HG02870 (cell line): Measurements from ENCODE around the gene IRF2BPL.
"Not testable (repeated sequence)": the region's sequence is repeated elsewhere in the genome, so short reads cannot be mapped to it uniquely, and the experiment has no call there.

ENCODE experiments used
- ATAC-seq: cut with Tn5 transposase; IDR thresholded peaks from one replicate; pipeline ENCODE4 v1.9.1; 2021; ENCODE audit warnings: mild to moderate bottlenecking, moderate library complexity; ENCODE audit not compliant: unreplicated experiment

Gene IRF2BPL

DNA sequence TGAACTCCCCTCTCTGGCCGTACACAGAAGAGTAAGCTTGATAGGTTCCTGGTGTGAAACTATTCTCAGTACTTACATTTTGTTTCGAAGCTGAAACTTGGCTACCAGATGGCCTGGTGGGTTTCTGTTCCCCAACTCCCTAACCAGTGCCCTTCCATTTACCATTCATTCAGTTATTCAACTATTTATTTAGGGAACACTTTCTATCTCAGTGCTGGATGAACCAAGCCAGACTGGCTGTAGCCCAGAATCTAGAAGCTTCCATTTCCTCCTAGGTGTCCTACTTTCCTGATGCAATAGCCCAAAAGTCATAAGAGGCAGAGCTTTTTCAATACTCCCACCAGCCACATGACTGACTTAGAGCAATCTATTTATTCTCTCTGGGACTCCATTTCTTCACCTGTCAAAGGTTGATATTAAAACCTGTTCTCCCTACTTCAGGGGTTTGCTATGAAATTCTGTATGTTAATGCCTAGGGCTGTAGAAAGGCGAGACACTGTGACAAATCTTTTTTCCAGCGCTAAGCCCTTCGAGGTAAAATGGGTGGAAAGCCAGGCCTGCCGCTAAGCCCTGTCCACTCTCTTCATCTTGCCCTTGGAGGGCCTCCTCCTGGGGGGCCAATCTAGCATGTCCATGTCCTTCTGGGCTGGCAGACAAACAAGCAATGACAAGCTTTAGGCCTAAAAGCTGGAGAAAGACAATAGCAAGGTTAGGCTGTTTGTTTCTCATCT, 8.1 kb upstream of the IRF2BPL start:
- ATAC-seq, result no peak

DNA sequence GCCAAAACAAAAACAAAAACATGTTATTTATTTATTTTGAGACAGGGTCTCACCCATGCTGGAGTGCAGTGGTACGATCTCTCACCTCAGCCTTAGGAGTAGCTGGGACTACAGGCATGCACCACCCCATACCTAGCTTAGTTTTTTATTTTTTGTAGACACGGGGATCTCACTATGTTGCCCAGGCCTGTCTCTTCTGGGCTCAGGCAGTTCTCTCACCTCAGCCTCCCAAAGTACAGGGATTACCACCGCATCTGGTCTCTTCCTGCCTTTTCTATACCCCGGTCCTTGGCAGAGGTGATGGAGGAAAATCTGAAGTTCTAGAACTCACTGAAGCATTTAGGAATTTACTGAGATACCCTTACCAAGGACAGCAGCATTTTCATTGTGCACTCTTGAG, 6.8 kb upstream of the IRF2BPL start:
- ATAC-seq, result no peak

DNA sequence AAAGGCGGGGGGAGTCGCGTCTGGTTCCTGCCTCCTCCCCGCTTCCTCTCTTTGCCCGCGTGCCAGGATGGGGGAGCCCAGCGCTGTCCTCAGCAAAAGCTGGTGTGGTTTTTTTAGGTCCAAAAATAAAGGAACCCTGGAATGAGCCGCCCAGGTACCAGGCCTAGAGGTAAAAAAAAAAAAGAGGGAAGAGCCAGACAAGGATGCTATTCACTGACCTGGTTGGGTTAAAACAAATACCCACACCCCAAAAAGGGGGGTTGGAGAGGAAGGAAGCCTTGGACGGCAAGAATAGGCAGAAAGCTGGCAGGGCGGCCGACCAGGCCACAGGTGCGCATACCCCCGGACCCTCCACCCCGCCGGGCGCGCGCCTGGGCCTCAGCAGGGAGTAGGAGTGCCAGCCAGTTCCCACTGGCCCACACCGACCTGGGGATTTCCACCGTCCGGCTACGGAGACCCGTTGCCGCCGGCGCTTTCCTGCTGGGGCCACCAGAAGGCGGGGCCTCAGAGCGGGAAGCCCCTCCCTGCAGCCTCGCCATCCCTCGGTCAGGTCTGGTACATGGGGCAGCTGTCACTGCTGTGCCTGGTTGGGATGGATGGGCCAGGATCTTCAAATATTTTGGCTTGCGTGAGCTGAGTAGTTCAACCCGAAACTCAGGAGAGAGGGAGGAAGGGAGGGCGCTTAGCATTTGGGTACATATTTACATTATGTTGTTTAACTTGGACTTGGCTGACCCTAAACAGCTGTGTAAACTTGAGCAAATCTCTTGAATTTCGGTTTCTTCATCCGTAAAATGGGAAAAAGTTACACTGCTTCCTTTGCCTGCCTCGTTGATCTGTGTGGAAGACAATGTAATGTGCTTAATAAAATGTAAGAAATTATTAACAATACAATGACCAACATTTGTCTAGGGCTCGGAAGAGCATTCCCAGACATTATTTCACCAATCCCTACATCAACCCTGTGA, 5.4 kb upstream of the IRF2BPL start:
- ATAC-seq, result peak; percentile 68

DNA sequence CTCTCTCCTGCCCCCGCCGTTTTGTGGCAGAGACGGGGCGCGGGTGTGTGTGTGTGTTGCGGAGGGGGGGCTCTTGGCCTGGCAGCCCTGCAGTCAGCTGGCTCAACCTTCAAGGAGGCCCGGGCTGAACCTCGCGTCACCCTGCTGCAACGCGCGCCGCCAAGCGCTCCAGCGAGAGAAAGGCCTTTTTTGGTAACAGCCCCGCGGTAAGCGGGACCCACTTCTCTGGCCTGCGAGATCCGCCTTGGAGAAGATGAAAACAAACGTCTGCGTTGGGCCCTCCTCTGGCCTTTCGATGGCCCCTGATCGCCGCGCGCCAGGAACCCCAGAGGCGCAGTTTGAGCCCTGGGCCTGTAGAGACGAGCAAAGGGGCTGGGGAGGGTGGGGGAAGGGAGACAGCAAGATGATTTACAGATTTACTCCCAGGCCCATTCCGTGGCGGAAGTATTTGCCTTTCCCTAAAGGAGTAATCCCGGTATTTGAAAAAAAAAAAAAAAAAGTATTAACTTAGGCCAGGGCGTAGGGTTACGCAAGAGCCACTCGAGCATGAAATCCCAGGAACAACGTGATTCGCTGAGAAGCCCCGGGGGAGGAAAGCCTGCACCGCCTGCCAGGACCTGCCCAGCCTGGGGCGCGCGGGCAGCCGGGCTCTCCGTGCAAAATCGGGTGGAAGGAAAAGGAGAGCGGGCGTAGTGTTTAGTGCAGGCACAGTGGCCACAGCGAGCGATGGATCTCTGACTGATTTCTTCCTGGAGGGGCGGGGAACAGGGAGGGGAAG, 4.5 kb upstream of the IRF2BPL start:
- ATAC-seq, result peak; percentile 31

DNA sequence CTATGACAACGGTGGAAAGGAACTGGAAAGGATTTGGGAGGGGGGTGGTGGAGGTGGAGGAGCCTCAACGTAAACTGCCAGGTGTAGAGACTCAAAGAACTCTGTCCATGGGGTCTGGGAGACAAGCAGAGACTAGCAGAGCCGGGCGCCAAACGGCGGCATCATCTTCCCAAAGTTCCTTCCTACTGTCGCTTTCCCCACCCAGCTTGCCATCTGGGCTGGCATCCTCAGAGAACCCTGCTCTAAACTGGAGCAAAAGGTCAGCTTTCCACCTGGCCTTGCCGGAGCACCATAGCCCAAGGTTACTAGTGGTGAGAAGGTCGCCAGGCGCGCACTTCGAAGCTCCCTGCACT, 4.0 kb upstream of the IRF2BPL start:
- ATAC-seq, result no peak

DNA sequence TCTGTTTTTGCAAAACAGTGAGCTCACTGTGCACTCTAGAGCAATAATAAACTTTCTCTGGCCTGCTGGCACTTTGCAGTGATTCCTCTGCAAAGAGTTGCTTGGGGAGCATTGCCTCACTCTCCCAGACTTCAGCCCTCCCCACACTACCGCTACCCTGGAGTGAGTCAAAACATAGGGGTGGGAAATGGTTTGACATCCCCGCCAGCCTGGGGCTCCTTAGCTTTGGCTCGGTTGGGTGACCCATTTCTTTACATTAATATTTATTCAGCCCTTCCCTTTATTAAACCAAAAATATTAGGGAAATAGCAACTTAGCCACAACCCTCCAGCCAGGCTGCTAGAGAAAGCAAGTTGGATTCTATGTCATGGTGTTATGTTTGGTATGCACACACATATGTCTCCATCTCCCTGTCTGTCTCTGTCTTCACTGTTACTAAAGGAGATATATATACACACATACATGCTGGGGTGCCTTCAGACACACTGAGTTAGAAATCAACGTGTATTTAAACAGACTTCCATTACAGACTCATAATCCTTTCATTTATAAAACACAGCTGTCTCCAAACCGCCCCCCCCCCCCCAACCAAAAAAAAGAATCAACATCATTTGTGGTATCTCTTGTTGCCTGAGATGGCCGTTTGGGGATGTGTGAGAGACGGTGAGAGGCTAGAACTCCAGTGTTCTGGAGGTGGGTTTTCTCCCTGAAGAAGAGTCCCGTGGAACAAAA, 3.4 kb upstream of the IRF2BPL start:
- no peak for ATAC-seq

DNA sequence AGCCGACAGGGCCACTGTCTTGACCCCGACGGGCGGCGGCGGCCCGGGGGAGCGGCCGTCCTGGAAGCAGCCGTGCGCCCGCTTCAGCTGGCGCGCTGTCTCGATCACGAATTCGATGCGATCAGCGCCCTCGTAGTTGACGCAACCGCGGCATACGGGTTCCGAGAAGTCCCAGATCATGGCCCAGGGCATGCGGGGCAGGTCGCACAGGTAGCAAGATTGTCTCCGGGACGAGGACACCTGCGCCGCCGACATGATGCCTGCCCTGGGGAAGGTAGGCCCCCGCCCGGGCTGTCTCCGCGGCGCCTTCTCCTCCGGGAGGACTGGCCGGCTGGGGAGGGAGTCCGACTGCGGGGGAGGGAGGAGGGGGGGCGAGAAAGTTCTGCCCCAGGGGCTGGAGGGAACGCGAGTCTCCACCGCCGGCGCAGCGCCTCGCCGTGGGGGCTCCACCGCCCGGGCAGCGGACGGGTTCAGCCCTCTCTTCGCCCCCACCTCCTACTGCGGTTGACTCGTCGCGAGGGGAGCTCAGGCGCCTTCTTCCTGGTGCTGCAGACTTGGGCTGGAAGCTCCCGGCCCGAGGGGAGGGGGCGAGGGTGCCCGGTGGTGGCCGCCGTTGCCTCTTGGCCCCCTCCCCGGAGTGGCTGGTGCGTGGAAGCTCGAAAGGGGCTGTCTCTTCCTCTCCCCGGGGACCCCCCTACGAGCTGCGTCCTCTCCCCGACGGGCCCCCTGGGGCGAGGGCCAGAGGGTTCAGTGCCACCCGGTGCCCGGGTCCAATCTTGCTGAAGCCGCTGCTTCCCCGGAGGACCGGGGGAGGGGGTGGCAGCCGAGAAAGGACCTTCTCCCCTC, 747 bp downstream of the IRF2BPL start:
- ATAC-seq, result peak; percentile 33

DNA sequence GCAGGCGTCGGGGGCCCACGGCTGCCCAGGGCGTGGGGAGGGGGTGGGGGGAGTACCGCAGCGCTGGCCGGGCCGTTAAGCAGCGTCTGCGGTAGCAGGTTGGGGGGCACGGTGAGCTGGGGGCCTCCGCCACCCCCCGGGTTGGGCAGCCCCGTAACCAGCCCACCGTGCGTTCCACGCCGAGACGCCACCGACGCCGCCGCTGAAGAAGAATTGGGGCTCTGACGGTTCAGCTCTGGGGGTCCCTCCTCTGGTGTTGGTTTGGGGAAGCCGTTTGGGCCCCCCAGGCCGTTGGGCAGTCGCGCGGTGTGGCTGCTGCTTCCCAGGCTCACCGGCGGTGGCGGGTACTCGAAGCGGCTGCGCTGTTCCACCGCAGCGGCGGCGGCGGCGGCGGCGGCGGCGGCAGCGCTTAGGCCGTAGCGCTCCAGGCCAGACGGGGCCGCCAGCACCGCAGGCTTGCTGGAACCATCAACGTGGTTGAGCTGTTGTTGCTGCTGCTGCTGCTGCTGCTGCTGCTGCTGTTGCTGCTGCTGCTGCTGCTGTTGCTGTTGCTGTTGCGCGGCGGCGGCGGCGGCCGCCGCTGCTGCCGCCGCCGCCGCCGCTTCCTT, 1.5 kb downstream of the IRF2BPL start:
- ATAC-seq, result peak; percentile 7

DNA sequence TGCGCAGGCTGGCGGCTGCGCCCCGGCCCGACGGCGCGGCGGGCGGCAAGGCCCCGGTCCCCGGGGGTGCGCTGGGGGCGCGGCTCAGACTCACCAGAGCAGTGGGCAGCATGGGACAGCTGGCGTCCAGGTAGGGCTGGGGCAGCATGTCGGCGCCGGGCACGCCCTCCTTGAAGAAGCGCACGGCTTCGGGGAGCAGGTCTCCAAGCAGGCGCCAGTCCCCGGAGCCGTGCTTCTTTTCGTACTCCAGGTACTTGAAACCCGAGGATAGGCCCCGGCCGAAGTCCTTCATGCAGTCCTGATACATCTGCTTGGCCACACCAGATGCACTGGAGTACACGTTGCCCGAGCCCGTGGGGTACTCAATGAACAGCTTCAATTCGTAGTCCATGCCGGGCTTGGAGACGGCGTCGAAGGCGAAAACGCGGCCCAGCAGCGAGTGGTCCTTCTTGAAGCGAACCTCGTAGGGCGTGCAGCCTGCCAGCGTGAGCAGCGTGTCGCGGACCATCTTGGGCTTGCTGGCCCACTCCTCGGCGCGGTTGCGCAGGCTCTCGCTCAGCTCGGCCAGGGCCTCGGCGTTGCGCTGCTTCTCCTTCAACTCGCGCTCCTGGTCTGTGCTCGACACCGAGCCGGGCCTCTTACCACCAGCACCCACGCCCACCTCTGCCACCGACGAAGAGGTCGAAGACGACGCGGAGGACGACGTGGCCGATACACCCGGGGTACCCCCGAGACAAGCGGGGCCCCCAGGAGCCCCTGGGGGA, 2.2 kb downstream of the IRF2BPL start:
- no peak for ATAC-seq

DNA sequence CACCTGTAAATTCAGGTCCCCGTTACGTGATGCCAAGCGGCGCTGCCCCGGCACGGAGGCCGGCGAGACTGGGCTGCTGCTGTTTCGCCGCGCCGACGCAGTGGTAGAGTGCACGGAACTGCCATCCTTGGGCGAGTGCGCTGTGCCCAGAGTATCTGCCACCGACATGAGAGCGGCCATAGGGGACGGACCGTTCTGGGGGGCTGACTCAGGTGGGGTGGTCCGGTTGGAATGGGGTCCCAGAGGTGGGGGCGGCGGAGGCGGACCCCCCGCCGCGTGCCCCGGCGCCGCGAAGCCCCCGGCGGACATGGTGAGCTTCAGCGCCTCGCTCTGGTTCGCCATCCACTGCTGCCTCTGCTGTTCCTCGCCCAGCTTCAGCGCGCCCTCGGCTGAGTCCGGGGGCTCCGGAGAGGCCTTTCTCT, 2.8 kb downstream of the IRF2BPL start:
- no peak for ATAC-seq

DNA sequence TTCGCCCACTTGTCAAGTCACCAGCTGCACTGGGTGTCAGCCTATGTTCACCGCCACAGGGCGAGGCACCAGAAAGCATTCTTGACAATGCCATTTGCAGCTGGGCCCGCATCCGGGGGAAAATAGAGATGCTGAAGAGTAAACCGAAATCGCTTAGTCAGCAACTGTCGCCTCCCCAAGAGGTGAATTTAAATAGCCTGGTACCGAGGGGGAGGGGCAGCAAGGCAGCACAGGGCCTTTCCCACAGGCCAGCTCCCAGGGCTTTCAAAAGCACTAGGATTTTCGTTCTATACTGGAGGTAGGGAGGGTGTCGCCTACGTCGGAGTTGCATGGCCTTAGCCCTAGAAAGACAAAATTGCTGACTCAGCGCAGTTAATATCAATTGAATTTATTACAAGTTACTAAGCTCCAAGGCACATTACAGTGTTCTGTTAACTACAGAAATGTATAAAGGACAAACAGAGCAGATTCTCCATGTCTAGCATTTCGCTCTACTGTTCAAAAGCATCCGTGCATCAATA, 4.3 kb downstream of the IRF2BPL start:
- ATAC-seq, result no peak

DNA sequence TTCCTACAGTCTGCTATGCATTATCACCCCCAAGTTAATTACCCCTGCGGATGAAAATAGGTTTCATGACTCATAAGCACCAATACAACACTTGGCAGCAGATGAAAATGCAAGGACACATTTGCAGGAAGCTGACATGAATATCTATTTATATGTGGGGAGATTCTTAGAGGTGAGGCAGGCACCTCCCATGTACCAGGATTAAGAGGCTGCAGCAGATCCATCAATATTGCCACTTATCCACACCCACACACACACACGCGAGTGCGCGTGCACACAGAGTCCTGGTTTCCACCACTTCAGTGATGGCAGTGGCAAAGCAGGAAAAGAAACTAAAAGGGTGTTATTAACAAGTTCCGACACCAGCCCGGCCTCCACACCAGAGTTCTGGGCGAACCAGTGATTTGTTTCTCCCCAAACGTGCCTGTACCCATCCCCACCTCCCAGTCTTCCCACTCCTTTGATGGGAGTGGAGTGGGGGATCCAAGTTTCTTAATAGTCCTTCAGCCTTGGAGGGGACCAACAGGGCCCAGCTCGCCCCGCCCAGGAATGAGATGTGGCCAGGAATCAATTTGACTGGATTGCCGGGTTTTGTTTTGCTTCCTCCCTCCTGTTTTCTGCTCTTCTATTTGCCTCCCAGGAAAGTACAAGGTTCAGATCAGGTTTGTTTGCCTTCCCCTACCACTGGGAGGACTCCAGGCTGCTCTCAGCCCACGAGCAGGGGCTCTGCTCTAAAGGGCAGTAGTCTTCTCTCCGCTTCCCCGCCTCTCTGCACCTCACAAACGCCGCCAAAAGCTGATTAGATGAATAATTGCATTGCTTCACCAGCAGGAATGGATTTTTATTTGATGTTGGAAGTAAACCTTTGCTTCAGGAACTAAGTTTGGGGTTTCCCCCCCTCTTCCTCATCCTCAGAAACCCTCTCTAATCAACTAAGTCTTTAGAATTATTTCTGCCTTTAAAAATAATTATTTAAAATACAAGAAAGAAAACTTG, 5.2 kb downstream of the IRF2BPL start:
- no peak for ATAC-seq

DNA sequence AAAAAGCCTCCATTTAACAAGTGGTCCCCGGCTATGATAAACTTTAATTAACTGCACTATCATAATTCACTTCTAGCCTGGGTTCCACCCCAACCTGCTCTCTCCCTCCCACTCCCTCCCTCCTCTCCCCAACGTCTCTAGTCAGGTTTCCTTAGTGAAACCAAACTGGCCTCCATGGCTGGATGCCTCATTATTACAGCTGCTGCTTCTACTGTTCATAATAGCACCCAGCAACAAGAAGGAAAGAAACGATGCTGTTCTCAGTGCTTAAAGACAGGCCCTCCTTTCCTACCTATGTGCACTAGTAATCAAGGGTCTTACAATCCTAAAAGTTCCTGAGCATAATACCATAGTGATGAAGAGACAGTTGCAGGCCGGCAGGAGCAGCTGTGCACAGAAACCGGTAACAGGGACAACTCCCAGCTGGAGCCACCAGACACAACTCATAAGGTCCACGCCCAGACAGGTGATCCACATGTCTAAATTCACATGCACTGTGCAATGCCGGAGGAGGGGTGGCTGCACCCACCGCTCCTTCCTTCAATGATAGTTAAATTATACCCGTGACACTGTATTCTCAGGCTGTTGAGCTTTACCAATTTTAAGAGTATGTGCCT, 6.2 kb downstream of the IRF2BPL start:
- ATAC-seq, result peak; percentile 69

DNA sequence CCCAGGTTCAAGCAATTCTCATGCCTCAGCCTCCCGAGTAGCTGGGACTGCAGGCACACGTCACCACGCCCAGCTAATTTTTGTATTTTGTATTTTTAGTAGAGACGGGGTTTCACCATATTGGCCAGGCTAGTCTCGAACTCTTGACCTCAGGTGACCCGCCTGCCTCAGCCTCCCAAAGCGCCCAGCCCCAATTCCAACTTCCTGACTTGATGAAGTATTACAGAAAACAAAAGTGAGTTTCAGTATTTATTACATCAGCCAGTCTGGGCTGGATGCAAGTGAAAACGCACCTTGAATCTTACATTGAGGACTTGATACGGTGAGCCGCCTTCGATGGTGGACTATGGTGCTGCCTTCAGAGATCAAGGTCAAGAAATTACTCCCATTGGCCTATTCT, 7.1 kb downstream of the IRF2BPL start:
- not testable (repeated sequence) for ATAC-seq

DNA sequence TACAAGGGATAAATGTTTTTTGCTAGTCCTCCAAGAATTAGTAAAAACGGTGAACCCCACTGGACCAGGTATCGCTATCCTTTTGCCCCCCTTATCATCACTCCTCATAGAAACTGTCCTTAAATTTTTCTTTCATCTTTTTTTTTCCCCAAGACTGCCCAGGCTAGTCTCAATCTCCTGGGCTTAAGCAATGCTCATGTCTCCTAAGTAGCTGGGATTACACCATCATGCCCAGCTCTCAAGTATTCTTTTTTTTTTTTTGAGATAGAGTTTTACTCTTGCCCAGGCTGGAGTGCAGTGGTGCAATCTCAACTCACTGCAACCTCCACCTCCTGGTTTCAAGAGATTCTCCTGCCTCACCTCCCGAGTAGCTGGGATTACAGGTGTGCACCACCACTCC, 9.7 kb downstream of the IRF2BPL start:
- no peak for ATAC-seq

DNA sequence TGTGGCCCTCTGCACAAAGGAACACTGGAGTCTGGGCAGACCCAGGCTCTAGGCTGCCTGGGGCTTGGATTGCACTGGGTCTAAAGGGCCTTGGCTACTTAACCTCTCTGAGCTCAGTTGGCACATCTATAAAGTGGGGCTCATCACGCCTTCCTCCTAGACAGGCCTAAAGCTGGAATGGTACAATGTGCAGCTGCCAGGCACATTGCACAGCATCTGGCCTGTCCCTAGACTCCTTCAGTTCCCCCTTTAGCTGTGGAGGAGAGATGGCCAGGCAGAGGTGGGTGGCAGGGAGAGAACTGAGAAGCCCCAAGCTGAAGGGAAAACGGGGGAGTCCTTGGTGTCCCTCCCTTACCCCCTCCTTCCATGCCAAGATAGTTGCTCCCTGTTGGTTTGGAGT, 10.8 kb downstream of the IRF2BPL start:
- ATAC-seq, result no peak

DNA sequence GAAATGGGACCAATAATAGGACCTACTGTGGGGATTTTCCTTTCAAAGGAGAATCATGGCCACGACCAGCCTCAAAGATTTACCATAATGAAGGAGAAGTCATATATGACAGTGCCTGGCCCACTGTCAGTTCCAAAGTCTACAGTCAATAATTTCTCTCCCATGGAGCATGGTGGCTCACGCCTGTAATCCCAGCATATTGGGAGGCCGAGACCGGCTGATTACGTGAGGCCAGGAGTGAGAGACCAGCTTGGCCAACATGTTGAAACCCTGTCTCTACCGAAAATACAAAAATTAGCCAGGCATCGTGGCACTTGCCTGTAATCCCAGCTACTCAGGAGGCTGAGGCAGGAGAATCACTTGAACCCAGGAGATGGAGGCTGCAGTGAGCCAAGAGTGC, 13.8 kb downstream of the IRF2BPL start:
- ATAC-seq, result no peak
